Tibial nerve (tissue), 4 donors: ENCODE measurements around the gene HARS1.

Experiments
- CTCF ChIP-seq, 5 experiments: fragments of 200-600 bp in 3 of 5; fragments of 450-650 bp in 2 of 5; sonication (generic) in 3 of 5; IDR thresholded peaks; one replicate each; pipeline ENCODE4 v1.5.1; 2016 to 2019; ENCODE audit warnings: antibody characterized with exemption in 5 of 5, mild to moderate bottlenecking in 3 of 5, moderate library complexity in 2 of 5
- EP300 ChIP-seq, 2 donors: sonication (generic); formaldehyde crosslinking; IDR thresholded peaks; one replicate each; pipeline ENCODE4 v1.6.1; 2017; ENCODE audit warnings: antibody characterized with exemption in 2 of 2, mild to moderate bottlenecking in 1 of 2
- POLR2A ChIP-seq, 2 donors: fragments of 450-650 bp; IDR thresholded peaks; one replicate each; pipeline ENCODE4 v1.6.1; 2017; ENCODE audit warnings: antibody characterized with exemption in 2 of 2, mild to moderate bottlenecking in 2 of 2, moderate library complexity in 2 of 2

GRCh38 chr5:140673187-140673976 lies 17.8 kb downstream of the HARS1 start, which contains the start of gene DND1:
- TF ChIP-seq POLR2A (IDR thresholded peaks at IDR 0.05) (no peak), CTCF (IDR thresholded peaks at IDR 0.05) (no peak), EP300 (IDR thresholded peaks at IDR 0.05) (no peak)
